Measurements from ENCODE around the gene DPF3.

- no peak for TF ChIP-seq POLR2A (IDR thresholded peaks at IDR 0.05)
- TF ChIP-seq CTCF (IDR thresholded peaks at IDR 0.05) = no peak
Observed at GRCh38 chr14:72599579-72600470, 294.1 kb downstream of the DPF3 start.

All from esophagus squamous epithelium (tissue), 4 donors.